GM19467 (cell line): Measurements from ENCODE around the gene COQ10B.
"Not testable (repeated sequence)": the region's sequence is repeated elsewhere in the genome, so short reads cannot be mapped to it uniquely, and the experiment has no call there.

ENCODE experiments used
- ATAC-seq: cut with Tn5 transposase; IDR thresholded peaks from one replicate; pipeline ENCODE4 v1.9.1; 2021; ENCODE audit warnings: mild to moderate bottlenecking, moderate library complexity; ENCODE audit not compliant: unreplicated experiment

The COQ10B gene

GRCh38 chr2:197453123-197453913 is at the start of gene COQ10B:
TSS of gene COQ10B (plus strand) at chr2:197453552. CDS start at chr2:197453561, 9 bp downstream.
- peak; percentile 94 for ATAC-seq

- ATAC-seq = no peak
Measured at GRCh38 chr2:197405582-197405981, 47.8 kb upstream of the COQ10B start.

- no peak for ATAC-seq
Measured at GRCh38 chr2:197414039-197414438, 39.3 kb upstream of the COQ10B start.

- ATAC-seq = no peak
Measured at GRCh38 chr2:197414515-197414914, 38.8 kb upstream of the COQ10B start.

GRCh38 chr2:197416268-197416667 is 37.1 kb upstream of the COQ10B start:
- ATAC-seq = no peak

- ATAC-seq = no peak
Measured at GRCh38 chr2:197419438-197419837, 33.9 kb upstream of the COQ10B start.

GRCh38 chr2:197423307-197423706 is 30.0 kb upstream of the COQ10B start:
- no peak for ATAC-seq

- no peak for ATAC-seq
Measured at GRCh38 chr2:197425550-197425949, 27.8 kb upstream of the COQ10B start.

GRCh38 chr2:197426723-197427603 is 26.4 kb upstream of the COQ10B start:
- ATAC-seq = no peak

GRCh38 chr2:197427986-197428385 is 25.4 kb upstream of the COQ10B start:
- no peak for ATAC-seq

- ATAC-seq = no peak
Measured at GRCh38 chr2:197431858-197432257, 21.5 kb upstream of the COQ10B start.

- ATAC-seq = not testable (repeated sequence)
Measured at GRCh38 chr2:197432527-197432926, 20.8 kb upstream of the COQ10B start.

GRCh38 chr2:197433780-197434438 is 19.4 kb upstream of the COQ10B start:
- no peak for ATAC-seq

GRCh38 chr2:197434541-197435513 is 18.5 kb upstream of the COQ10B start, which contains the start of gene SF3B1:
TSS of gene SF3B1 (minus strand) at chr2:197435028. CDS start at chr2:197434999, 29 bp downstream.
- peak; percentile 94 for ATAC-seq

GRCh38 chr2:197435598-197436420 is 17.5 kb upstream of the COQ10B start:
- no peak for ATAC-seq

GRCh38 chr2:197437380-197437779 is 16.0 kb upstream of the COQ10B start:
- no peak for ATAC-seq

- ATAC-seq = no peak
Measured at GRCh38 chr2:197442857-197443256, 10.5 kb upstream of the COQ10B start.

GRCh38 chr2:197445746-197446145 is 7.6 kb upstream of the COQ10B start:
- ATAC-seq = no peak

GRCh38 chr2:197446844-197447243 is 6.5 kb upstream of the COQ10B start:
- no peak for ATAC-seq
